GM19397 (cell line): ENCODE measurements around the gene TRAM2.

Source experiments
- ATAC-seq: cut with Tn5 transposase; IDR thresholded peaks from one replicate; pipeline ENCODE4 v1.9.1; 2021; ENCODE audit warnings: mild to moderate bottlenecking, moderate library complexity; ENCODE audit not compliant: unreplicated experiment

Gene TRAM2

GRCh38 chr6:52577022-52577777 is at the start of gene TRAM2:
TRAM2 (minus strand) TSS chr6:52577060; CDS start chr6:52576915, 145 bp downstream.
- ATAC-seq: peak; percentile 62

- ATAC-seq: no peak
Measured at GRCh38 chr6:52622810-52623209, 46.0 kb upstream of the TRAM2 start.

- ATAC-seq: no peak
Measured at GRCh38 chr6:52621631-52622030, 44.8 kb upstream of the TRAM2 start.

- no peak for ATAC-seq
Measured at GRCh38 chr6:52620906-52621190, 44.0 kb upstream of the TRAM2 start.

- no peak for ATAC-seq
Measured at GRCh38 chr6:52620055-52620905, 43.4 kb upstream of the TRAM2 start.

- ATAC-seq: no peak
Measured at GRCh38 chr6:52617087-52617486, 40.2 kb upstream of the TRAM2 start.

GRCh38 chr6:52616059-52616690 is 39.3 kb upstream of the TRAM2 start:
- no peak for ATAC-seq

GRCh38 chr6:52612336-52613054 is 35.6 kb upstream of the TRAM2 start:
- no peak for ATAC-seq

- no peak for ATAC-seq
Measured at GRCh38 chr6:52611833-52612232, 35.0 kb upstream of the TRAM2 start.

- ATAC-seq: no peak
Measured at GRCh38 chr6:52610745-52611355, 34.0 kb upstream of the TRAM2 start.

- ATAC-seq: no peak
Measured at GRCh38 chr6:52610011-52610410, 33.2 kb upstream of the TRAM2 start.

- no peak for ATAC-seq
Measured at GRCh38 chr6:52605610-52606185, 28.8 kb upstream of the TRAM2 start.

- ATAC-seq: no peak
Measured at GRCh38 chr6:52603000-52603795, 26.3 kb upstream of the TRAM2 start.

- no peak for ATAC-seq
Measured at GRCh38 chr6:52598824-52599190, 21.9 kb upstream of the TRAM2 start.

GRCh38 chr6:52598123-52598823 is 21.4 kb upstream of the TRAM2 start:
- ATAC-seq: no peak

GRCh38 chr6:52597738-52598122 is 20.9 kb upstream of the TRAM2 start:
- no peak for ATAC-seq

- no peak for ATAC-seq
Measured at GRCh38 chr6:52596371-52597028, 19.6 kb upstream of the TRAM2 start.

- peak; percentile 56 for ATAC-seq
Measured at GRCh38 chr6:52595796-52596130, 18.9 kb upstream of the TRAM2 start.
